ENCODE results near the gene SCRG1. TPM values are rescaled to one million over a fixed set of nuclear protein-coding genes. Genes with fewer than 3 reads are reported as not detected.
A peak's percentile ranks its signal among the peaks of the same experiment; 100 is the strongest.

The SCRG1 gene
- total RNA-seq, 1 experiment from 2014 or later = not detected

DNA sequence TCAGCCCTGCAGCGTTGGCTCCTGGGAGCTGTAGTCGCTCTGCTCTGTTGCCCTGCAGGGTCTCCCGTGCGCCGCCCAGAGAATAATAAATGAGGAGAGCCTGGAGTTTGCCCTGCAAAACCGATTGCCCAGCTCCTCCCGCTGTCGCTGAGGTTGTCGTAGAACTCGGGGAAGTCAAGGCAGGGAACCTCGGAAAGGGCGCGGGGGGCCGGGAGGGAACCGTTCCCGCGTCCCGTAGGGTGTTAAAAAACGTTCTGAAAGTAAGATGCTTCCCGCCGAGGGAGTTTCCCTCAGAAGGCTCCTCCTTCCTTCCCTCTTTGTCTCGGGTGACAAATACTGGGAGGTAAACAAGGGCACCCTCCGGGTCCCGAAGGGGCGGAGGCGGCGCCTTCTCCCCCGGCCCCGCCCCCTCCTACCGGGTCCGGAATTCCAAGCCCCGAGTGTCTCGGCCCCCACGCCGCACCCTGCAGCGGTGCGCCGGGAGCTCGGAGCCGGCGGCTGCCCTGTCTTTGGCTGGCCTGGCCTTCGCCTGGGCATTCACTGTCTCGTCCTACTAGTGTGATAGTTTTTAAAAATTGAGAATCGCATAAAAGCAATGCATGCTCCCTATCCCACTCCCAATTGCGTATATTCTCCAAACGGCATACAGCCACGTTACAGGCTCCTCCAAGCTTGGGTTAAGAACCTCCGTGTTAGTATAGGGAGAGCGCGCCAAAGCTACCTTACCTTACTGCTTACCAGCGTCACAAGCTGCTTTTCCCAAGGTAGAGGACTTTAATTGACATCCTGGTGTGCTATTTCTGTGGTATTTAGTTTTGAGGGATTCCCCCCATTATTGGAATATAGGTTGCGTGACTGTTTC, 63.8 kb downstream of the SCRG1 start:
- intact Hi-C loops (cut with micrococcal nuclease; ENCODE audit: unreplicated experiment) = loop anchor here (1.0 kb wide), 2 partner anchors 35 to 144 kb away; partner anchors contain the start of gene SAP30
- CTCF ChIA-PET = interaction anchor here (0.5 to 0.6 kb wide), 2 partner anchors 165 to 1339 kb away, joined by 3 to 5 read pairs; no protein-coding TSS in a partner anchor
- BruUV-seq (replicated peaks) = TSS peak; percentile 82

More for the DNA sequence above, 63.8 kb downstream of the SCRG1 start:
- peak overlapping the region; percentile 99 for H2AFZ ChIP-seq
- H3K4me1 ChIP-seq (replicated peaks; ENCODE audit: insufficient read depth) = peaks cover 25% of the 10 kb centered on the region
- peak overlapping the region; percentile 98 for H3K4me2 ChIP-seq
- H3K36me3 ChIP-seq (ENCODE audit: low read depth) = no peaks in the 10 kb centered on the region
- H4K20me1 ChIP-seq (ENCODE audit: insufficient read depth) = no peaks in the 10 kb centered on the region
- POLR2A ChIA-PET (ENCODE audit: unreplicated experiment) = interaction anchor here (0.5 to 1.0 kb wide), 7 partner anchors 34 to 337 kb away, joined by 3 to 7 read pairs (median 4); no protein-coding TSS in a partner anchor
- TF ChIP-seq CTCF (conservative IDR thresholded peaks at IDR 0.05) (0 out of 2 replicates have a peak, but pooled peaks have one; percentile 6), EZH2 (IDR thresholded peaks at IDR 0.05; ENCODE audit: low read depth) (no peak)
- peak overlapping the region; percentile 96 for H3K4me3 ChIP-seq
- no peaks in the 10 kb centered on the region for H3K27me3 ChIP-seq (ENCODE audit: insufficient read depth, low read depth)
- no peaks in the 10 kb centered on the region for H3K9me3 ChIP-seq (ENCODE audit: insufficient read depth, low read depth)
- peaks cover 13% of the 10 kb centered on the region; the same call in 1 of the 2 replicates for H3F3A ChIP-seq (ENCODE audit: insufficient read depth, low read depth)
- no peaks in the 10 kb centered on the region for H3K9me2 ChIP-seq (ENCODE audit: insufficient read depth)
- peak overlapping the region; percentile 73 for H3K27ac ChIP-seq
- DNase-seq = peak; percentile 74 to 90
- peaks cover 31% of the 10 kb centered on the region for H3K79me2 ChIP-seq (ENCODE audit: low read depth)

Other genes with a start within 250 kb of the SCRG1 start
- 57.2 and 72.5 TPM in 2 replicates for gene GALNT7, start 230.3 kb downstream of the SCRG1 start, total RNA-seq (2021)
- gene HMGB2, start 64.8 kb downstream of the SCRG1 start, total RNA-seq (2021) = 202 and 213 TPM in 2 replicates
- 8.0 and 11.4 TPM in 2 replicates for gene SAP30, start 28.2 kb downstream of the SCRG1 start, total RNA-seq (2021)
- gene HAND2, start 131.1 kb upstream of the SCRG1 start, total RNA-seq (2021) = not detected in 2 replicates

Measured in PC-9 (cell line).